ENCODE data around the gene ASB18.

Gene ASB18, protein sequence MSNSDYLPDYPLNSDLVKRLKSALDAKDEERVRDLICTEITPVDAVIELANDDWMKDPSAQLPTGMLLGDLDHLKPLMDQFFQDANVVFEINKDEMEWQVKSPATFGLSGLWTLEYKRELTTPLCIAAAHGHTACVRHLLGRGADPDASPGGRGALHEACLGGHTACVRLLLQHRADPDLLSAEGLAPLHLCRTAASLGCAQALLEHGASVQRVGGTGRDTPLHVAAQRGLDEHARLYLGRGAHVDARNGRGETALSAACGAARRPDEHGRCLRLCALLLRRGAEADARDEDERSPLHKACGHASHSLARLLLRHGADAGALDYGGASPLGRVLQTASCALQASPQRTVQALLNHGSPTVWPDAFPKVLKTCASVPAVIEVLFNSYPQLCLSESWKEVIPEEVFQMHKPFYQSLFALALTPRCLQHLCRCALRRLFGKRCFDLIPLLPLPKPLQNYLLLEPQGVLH

DNA sequence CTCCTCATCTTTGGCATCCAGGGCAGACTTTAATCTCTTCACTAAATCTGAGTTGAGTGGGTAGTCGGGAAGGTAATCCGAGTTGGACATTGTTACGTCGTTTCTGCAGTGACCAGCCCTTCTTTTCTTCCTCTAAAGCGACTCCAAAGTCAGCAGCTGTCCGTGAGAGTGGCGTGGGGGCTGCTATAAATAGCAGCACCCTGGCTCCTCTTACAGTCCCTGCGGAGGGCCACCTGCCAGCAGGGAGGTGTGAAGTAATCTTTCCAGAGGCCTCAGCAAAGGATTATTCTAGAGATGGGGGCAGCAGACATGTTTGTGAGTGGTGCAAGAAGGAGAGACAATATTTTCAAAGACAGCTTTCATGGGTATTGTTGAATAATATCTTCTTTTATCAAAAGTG lies at the start of gene ASB18:
Gene ASB18 (minus strand): TSS at position 151 of the 400 bp plus-strand sequence. CDS start 61 bp downstream, at position 90.
- POLR2A ChIA-PET, result no interaction called here
- TF ChIP-seq IKZF3 (tag by site-specific recombination; IDR thresholded peaks at IDR 0.05) (no peak), ZNF654 (tag by site-specific recombination; IDR thresholded peaks at IDR 0.05; ENCODE audit: low read depth) (no peak), GLI2 (tag by site-specific recombination; IDR thresholded peaks at IDR 0.05; ENCODE audit: borderline replicate concordance, low read depth) (no peak), ZNF394 (tag by site-specific recombination; IDR thresholded peaks at IDR 0.05; ENCODE audit: borderline replicate concordance) (no peak), ZNF785 (tag by site-specific recombination; IDR thresholded peaks at IDR 0.05) (no peak), ZNF155 (tag by site-specific recombination; IDR thresholded peaks at IDR 0.05) (no peak), ZNF311 (tag by site-specific recombination; IDR thresholded peaks at IDR 0.05; ENCODE audit: borderline replicate concordance) (no peak), ZIC2 (tag by site-specific recombination; IDR thresholded peaks at IDR 0.05) (no peak), YY1 (tag by site-specific recombination; IDR thresholded peaks at IDR 0.05) (no peak), OSR2 (tag by site-specific recombination; IDR thresholded peaks at IDR 0.05) (no peak), SCRT2 (tag by site-specific recombination; IDR thresholded peaks at IDR 0.05) (no peak)
- TF ChIP-seq, protein P1, sequence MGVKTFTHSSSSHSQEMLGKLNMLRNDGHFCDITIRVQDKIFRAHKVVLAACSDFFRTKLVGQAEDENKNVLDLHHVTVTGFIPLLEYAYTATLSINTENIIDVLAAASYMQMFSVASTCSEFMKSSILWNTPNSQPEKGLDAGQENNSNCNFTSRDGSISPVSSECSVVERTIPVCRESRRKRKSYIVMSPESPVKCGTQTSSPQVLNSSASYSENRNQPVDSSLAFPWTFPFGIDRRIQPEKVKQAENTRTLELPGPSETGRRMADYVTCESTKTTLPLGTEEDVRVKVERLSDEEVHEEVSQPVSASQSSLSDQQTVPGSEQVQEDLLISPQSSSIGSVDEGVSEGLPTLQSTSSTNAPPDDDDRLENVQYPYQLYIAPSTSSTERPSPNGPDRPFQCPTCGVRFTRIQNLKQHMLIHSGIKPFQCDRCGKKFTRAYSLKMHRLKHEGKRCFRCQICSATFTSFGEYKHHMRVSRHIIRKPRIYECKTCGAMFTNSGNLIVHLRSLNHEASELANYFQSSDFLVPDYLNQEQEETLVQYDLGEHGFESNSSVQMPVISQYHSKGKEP (tag by site-specific recombination; IDR thresholded peaks at IDR 0.05), result no peak
- TF ChIP-seq, protein P2, sequence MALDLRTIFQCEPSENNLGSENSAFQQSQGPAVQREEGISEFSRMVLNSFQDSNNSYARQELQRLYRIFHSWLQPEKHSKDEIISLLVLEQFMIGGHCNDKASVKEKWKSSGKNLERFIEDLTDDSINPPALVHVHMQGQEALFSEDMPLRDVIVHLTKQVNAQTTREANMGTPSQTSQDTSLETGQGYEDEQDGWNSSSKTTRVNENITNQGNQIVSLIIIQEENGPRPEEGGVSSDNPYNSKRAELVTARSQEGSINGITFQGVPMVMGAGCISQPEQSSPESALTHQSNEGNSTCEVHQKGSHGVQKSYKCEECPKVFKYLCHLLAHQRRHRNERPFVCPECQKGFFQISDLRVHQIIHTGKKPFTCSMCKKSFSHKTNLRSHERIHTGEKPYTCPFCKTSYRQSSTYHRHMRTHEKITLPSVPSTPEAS (tag by site-specific recombination; IDR thresholded peaks at IDR 0.05), result no peak
- TF ChIP-seq, protein P3, sequence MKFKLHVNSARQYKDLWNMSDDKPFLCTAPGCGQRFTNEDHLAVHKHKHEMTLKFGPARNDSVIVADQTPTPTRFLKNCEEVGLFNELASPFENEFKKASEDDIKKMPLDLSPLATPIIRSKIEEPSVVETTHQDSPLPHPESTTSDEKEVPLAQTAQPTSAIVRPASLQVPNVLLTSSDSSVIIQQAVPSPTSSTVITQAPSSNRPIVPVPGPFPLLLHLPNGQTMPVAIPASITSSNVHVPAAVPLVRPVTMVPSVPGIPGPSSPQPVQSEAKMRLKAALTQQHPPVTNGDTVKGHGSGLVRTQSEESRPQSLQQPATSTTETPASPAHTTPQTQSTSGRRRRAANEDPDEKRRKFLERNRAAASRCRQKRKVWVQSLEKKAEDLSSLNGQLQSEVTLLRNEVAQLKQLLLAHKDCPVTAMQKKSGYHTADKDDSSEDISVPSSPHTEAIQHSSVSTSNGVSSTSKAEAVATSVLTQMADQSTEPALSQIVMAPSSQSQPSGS (tag by site-specific recombination; IDR thresholded peaks at IDR 0.05; ENCODE audit: low read depth), result no peak
- TF ChIP-seq, protein P4, sequence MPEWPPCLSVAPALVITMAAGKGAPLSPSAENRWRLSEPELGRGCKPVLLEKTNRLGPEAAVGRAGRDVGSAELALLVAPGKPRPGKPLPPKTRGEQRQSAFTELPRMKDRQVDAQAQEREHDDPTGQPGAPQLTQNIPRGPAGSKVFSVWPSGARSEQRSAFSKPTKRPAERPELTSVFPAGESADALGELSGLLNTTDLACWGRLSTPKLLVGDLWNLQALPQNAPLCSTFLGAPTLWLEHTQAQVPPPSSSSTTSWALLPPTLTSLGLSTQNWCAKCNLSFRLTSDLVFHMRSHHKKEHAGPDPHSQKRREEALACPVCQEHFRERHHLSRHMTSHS (tag by site-specific recombination; IDR thresholded peaks at IDR 0.05), result no peak
- Histone ChIP-seq H3K4me1 (ENCODE audit: control insufficient read depth, insufficient read depth, low read length) (no peaks in the 10 kb centered on the region), H3K36me3 (ENCODE audit: control insufficient read depth in 2 of 2, insufficient read depth in 1 of 2, low read length in 2 of 2) (no peaks in the 10 kb centered on the region), H3K4me3 (ENCODE audit: low read depth, low read length) (no peak within 1 kb of the TSS), H3K27ac (ENCODE audit: extremely low read depth, low read depth, low read length) (no peak within 1 kb of the TSS), H3K9me3 (ENCODE audit: control insufficient read depth, insufficient read depth, low read depth, low read length) (no peaks in the 10 kb centered on the region)
- CTCF ChIA-PET, result no interaction called here

DNA sequence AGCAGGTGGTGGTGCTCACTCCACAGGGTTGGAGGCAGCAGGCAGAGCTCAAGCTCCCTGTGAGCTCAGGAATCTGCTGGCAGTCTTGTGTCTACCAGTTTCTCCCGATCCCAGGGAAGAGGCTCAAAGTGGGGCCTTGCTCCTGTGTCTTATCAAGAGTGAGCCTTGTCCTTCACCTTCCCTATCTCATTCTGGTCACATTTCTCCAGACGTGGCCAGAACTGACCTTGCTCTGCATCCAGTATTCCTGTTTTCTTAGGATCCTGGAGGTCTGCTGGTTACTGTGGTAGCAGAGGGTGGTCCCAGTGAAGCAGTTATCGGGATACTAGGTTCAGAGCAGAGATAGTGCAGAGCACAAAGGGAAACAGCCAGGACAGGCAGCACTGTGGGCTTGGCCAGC lies 47.1 kb upstream of the ASB18 start:
- no peak for TF ChIP-seq ZNF112 (tag by site-specific recombination; IDR thresholded peaks at IDR 0.05)
- no peak for TF ChIP-seq GLI4 (tag by site-specific recombination; IDR thresholded peaks at IDR 0.05)
- no peak for TF ChIP-seq ZNF776 (tag by site-specific recombination; IDR thresholded peaks at IDR 0.05; ENCODE audit: borderline replicate concordance)
- TF ChIP-seq, protein P5, sequence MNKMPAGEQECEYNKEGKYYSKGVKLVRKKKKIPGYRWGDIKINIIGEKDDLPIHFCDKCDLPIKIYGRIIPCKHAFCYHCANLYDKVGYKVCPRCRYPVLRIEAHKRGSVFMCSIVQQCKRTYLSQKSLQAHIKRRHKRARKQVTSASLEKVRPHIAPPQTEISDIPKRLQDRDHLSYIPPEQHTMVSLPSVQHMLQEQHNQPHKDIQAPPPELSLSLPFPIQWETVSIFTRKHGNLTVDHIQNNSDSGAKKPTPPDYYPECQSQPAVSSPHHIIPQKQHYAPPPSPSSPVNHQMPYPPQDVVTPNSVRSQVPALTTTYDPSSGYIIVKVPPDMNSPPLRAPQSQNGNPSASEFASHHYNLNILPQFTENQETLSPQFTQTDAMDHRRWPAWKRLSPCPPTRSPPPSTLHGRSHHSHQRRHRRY (tag by site-specific recombination; IDR thresholded peaks at IDR 0.05), result no peak
- no peaks in the 10 kb centered on the region for H3K4me1 ChIP-seq (ENCODE audit: control insufficient read depth, insufficient read depth, low read length)
- CTCF ChIA-PET, result interaction anchor here (0.7 to 3.2 kb wide), 5 partner anchors 8 to 763 kb away, joined by 5 to 19 read pairs (median 10); no protein-coding TSS in a partner anchor
- POLR2A ChIA-PET, result no interaction called here
- H3K4me3 ChIP-seq (ENCODE audit: low read depth, low read length), result no peak overlapping the region
- no peak overlapping the region for H3K27ac ChIP-seq (ENCODE audit: extremely low read depth, low read depth, low read length)
- no peaks in the 10 kb centered on the region for H3K36me3 ChIP-seq (ENCODE audit: control insufficient read depth in 2 of 2, insufficient read depth in 1 of 2, low read length in 2 of 2)
- H3K9me3 ChIP-seq (ENCODE audit: control insufficient read depth, insufficient read depth, low read depth, low read length), result no peaks in the 10 kb centered on the region
